Daoy (cell line): ENCODE data around the gene DENND2A. TPM values are rescaled to one million over a fixed set of nuclear protein-coding genes. Genes with fewer than 3 reads are reported as not detected.
"Not testable (repeated sequence)": the region's sequence is repeated elsewhere in the genome, so short reads cannot be mapped to it uniquely, and the experiment has no call there.

Experiments used
- DNase-seq: peaks from one replicate; pipeline ENCODE4 v3.0.0-alpha.2; 2015; ENCODE audit warnings: low read depth
- total RNA-seq: library from RNA; depleted of rRNA; stranded (reverse); fragments of >200 nt; shearing (Covaris generic); gene quantifications from 2 replicates; pipeline ENCODE4 v1.2.3, GENCODE V29; 2014; rRNA removed

The DENND2A gene
- total RNA-seq, 1 experiment from 2014 or later = 6.5 TPM

- no peak for DNase-seq
Measured at GRCh38 chr7:140506788-140507464, 133.7 kb downstream of the DENND2A start.

- DNase-seq = no peak
Measured at GRCh38 chr7:140501966-140502365, 138.6 kb downstream of the DENND2A start.

GRCh38 chr7:140497807-140498206 is 142.8 kb downstream of the DENND2A start:
- DNase-seq = not testable (repeated sequence)

DNA sequence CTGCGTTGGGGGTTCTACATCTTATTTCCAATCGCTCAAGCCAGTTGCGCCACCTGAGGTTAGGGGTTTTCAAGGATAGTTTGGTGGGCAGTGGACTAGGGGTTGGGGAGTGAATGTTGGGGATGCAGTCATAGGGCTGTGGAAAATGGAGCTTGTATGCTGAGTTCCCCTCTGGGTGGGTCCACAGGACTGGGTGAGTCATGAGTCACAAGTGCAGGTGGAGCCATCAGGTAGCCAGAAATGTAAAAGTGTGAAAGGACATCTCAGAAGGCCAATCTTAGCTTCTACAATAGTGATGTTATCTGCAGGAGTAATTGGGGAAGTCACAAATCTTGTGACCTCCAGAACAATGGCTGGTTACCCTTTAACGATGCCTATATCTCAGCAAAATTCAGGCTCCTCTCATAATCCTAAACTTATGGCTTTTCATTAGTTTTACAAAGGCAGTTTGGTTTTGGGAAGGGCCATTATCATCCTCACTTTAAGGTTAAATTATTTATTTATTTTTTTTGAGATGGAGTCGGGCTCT is 143.3 kb downstream of the DENND2A start:
- DNase-seq = no peak

GRCh38 chr7:140495514-140496097 is 145.0 kb downstream of the DENND2A start:
- no peak for DNase-seq

GRCh38 chr7:140494867-140495266 is 145.7 kb downstream of the DENND2A start:
- no peak for DNase-seq

GRCh38 chr7:140489026-140489359 is 151.6 kb downstream of the DENND2A start:
- no peak for DNase-seq

- DNase-seq = no peak
Measured at GRCh38 chr7:140485500-140486265, 154.9 kb downstream of the DENND2A start.

DNA sequence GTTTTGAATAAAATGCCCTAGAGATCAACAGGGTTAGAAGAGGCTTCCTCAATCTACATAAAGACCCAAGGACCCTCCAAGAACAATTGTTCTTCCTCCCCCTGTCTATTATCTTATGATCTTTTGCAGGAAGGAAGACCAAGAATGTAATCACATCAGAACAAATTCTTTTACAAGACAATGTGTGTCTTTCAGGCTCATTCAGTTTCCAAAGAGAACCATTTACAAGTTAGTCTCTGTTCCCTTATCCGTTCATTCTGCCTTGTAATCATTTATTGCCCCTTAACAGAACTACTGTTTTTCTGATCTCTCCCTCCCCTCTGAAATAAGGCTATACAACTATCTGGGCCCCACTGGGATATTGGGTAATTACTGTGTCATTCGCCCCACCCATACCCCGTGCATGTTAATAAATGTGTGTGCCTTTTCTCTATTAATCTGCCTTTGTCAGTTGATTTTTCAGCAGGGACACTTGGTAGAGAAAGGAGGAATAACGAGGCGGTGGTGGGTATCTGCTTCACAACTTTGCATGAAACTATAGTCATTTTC is 155.6 kb downstream of the DENND2A start:
- DNase-seq = no peak

DNA sequence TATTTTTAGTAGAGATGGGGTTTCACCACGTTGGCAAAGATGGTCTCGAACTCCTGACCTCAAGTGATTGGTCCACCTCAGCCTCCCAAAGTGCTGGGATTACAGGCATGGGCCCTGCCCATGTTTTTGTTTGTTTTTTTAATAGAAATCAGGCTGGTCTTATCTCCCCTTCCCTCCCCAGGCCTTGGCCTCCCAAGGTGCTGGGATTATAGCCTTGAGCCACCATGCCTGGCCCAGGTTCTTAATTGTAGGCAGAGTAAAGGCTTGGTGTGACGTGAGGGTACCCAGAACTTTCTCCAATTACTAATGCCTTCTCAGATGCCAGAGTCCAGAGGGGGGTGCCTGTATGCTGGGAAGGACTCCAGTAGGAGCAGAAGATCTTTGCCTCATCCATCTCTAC is 156.1 kb downstream of the DENND2A start:
- DNase-seq = no peak

- no peak for DNase-seq
Measured at GRCh38 chr7:140479739-140480084, 160.9 kb downstream of the DENND2A start.

DNA sequence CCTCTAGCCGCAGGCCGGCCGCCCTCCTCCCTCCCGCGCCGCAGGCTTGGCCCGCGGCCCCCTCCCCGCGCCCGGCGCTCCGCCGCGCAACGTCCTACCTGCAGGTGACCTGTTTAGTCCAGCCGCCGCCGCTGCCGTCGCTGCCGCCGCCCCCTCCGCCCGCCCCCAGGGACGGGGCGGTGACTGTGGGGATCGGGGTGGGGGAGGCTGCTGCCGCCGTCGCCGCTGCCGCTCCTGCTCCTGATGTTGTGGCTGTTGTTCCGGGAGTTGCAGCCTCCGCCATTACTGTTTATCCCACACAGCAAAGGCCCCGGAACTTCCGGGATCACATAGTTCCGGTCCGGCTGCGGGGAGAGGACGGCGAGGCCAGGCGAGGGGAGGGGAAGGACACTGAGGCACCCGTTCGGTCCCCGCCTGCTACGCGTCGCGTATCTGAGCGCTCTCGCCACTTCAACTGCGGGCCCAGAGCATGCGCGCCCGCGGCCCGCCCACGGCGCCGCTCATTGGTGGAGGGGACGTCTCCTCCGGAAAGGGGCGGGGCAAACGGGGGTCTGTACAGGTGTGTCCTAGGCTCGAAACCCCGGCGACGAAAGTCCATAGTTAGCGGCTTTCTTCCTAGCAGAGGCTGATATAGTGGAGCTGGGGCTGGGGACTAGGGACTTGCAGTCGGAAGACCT is 161.4 kb downstream of the DENND2A start, which contains the start of gene MKRN1:
Gene MKRN1, minus strand, starts transcription at position 444 of the 677 bp plus-strand sequence. Its CDS starts 161 bp downstream, at position 283.
- DNase-seq = peak; percentile 95

DNA sequence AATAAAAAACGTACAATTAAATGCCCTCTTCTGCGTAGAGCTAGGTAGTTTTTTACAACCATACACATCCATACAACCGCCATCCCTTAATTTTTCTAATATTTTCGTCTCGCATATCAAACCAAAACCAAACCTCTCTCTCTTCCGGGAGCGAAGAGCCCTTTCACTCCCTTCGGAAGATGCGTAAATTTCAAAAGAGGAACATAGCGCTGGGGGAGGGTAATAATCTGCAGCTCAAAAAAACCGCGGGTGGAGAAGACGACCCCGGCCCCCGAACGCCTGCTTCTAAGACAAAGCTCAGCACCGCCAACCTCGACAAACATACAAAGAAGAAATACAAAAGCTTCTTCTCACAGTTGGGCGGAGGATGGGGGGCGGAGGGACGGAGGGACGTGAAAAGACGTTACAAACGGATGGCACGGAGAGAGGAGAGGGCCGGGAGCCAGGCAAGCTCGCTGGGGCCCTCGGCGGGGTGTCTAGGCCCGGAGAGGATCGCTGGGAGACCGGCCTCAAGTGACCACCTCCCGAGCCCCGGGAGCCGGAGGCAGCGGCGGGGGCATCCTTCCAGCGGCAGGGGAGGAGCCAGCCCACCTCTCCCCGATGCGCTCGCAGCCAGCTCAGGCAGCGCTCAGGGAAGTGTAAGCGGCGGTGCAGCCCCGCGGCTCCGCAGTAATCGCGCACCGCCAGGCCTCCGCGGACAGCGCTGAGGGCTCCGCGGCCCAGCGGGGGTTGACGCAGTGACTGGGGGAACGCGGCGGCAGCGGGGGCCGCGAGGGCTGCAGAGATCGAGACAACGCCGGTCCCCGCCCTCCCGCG is 162.2 kb downstream of the DENND2A start:
- peak; percentile 47 for DNase-seq

DNA sequence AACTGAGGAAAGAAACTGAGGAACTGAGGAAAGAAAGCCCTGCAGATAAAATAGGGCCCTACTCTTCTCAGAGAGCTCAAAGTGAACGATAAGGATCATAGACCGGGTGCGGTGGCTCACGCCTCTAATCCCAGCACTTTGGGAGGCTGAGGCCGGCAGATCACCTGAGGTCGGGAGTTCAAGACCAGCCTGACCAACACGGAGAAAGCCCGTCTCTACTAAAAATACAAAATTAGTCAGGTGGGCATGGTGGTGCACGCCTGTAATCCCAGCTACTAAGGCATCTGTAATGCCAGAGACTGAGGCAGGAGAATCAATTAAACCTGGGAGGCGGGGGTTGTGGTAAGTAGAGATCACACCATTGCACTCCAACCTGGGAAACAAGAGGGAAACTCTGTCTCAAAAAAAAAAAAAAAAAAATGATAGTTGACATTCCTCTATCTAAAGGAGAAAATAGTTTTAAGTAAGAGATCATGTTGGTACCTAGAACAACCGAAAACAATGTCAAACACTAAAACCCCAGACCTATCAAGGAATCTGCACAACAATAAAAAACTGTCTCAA is 163.8 kb downstream of the DENND2A start:
- no peak for DNase-seq

DNA sequence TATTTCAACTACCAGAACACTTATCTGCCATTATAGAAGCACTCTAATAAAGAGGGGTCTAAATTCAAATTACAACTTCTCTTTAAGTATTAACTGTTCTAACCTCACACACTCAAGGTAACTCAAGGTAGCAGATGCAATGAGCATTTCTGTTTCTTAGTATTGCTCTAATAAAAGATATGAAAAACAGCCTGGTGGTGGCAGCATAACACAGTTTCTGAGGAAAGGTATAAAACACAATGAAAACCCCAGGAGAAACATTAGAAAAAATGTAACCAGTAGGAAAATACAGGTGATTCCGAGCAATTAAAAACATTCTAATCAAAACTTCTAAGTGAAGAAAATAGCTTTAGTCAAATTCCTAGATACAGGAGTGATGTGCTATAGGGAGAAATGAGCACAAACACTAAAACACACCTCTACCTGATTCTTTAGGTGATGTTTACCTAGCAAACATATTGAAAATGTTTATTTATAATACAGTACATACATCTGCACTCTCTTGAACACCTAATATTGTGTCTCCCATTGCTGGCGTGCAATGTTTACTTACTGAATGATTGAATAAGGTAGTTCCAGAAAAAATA is 164.8 kb downstream of the DENND2A start:
- DNase-seq = peak; percentile 7

Other genes with a start within 250 kb of the DENND2A start
- 21.3 and 34.9 TPM in 2 replicates for gene SLC37A3, start 242.3 kb downstream of the DENND2A start, total RNA-seq
- gene RAB19, start 236.8 kb downstream of the DENND2A start, total RNA-seq = not detected in 2 replicates
- 55.5 and 61.4 TPM in 2 replicates for gene MKRN1, start 161.3 kb downstream of the DENND2A start, total RNA-seq
- 15.0 and 15.4 TPM in 2 replicates for gene ADCK2, start 32.1 kb upstream of the DENND2A start, total RNA-seq
- 404 and 566 TPM in 2 replicates for gene NDUFB2, start 55.9 kb upstream of the DENND2A start, total RNA-seq